Activated naive CD4-positive, alpha-beta T cell treated with Interleukin-2 at 50 U/mL for 16 hours (primary cell): ENCODE results near the gene C1QTNF8.

Experiments used
- DNase-seq: peaks from one replicate; pipeline ENCODE4 v3.0.0-alpha.2; 2020

Gene C1QTNF8

DNA sequence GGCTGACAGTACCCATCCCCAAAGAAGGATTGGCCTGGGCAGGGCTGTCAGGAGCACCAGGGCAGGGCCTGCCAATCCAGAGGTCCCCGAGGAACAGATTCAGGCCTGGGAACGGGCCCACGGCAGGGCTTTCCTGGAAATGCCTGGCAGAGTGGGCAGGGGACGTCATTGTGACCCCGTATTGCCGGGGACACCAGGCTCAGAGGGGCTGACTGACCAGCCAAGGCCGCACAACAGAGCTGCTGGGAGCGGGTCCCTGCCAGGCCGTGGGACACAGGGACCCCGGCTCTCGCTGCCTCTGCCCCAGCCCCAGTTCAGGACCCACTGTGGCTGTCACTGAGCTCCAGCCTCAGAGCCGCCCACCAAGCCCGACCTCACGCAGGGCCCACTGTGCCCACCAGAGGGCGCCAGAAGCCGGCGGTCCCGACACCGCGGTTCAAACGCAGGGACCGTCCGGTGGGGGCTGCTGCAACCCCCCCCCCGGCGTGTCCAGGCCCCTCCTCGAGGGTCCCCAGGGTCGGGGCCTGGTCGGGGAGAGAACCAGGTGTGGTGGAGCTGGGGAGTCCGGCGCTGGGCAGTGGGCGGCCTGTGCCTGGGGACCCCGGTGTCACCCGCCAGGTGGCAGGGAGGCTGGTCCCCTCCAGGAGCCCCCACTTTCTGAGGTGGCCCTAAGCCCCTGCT is 38.7 kb downstream of the C1QTNF8 start:
- peak; percentile 72 for DNase-seq

DNA sequence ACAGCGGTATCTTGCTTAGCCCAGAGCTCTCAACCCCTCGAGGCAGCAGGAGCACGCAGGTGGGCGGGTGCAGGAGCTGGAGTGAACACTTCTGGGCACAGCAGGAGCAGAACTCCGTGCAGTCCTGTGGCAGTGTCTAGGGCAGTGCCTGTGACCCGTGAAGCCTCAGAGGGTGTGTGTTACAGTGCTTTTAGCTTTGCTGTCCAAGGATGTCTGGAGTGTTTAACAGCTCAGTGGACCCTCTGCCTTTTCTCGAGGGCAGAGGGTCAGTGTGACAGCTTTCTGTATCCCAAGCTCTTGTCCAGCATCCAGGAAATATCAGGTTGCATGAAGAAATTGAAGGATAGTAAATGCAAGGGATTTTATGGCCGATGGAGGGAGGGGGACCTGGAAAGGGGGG is 39.8 kb downstream of the C1QTNF8 start:
- DNase-seq: no peak

DNA sequence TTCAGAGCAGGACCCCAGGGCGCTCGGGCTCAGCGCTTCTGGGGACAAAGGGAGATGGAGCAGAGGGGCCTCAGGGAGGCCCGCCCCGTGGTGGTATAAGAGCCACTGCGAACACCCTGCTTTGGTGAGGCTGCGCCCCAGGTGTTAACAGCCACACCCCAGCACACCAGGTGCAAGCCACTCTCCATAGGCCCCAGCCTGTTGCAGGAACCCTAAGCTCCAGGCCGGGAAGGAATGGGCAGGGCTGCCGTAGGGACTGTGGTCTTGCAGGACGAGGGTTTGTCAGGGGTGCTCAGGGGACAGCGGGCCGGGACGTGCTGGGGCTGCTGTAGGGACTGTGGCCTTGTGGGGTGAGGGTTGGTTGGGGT is 40.5 kb downstream of the C1QTNF8 start:
- no peak for DNase-seq

- peak; percentile 35 for DNase-seq
Observed at GRCh38 chr16:1054660-1055556, 41.1 kb downstream of the C1QTNF8 start.

DNA sequence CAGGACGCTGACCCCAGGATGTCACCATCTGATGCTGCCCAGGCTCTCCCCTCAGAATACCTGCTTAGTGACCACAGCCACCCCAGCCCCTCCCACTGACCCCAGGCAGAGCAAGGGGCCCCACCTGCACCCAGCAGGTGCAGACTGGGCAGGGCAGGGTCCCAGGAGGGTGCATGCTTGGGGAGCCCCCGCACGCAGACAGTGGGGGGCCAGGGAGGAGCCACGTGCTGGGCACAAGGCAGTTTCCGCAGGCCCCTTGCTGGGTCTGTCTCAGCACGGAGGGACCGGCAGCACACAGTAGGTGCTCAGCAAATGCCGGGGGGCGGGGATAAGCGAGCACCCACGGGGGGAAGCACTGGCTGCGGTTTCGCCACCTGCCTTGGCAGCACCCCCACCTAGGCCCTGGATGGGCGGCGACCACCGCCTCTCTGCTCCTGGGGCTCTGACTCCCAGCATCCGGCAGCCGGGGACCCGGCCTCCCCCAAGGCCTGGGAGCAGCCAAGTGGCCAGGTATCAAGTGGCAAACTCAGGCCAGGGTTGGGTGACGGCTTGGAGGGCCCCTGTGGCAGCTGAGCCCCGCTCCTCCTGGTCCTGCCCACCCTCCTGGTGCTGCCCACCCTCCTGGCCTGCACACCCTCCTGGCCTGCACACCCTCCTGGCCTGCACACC is 42.2 kb downstream of the C1QTNF8 start:
- no peak for DNase-seq

GRCh38 chr16:1053121-1053521 is 42.9 kb downstream of the C1QTNF8 start:
- DNase-seq: no peak

- no peak for DNase-seq
Observed at GRCh38 chr16:1052721-1053120, 43.3 kb downstream of the C1QTNF8 start.

DNA sequence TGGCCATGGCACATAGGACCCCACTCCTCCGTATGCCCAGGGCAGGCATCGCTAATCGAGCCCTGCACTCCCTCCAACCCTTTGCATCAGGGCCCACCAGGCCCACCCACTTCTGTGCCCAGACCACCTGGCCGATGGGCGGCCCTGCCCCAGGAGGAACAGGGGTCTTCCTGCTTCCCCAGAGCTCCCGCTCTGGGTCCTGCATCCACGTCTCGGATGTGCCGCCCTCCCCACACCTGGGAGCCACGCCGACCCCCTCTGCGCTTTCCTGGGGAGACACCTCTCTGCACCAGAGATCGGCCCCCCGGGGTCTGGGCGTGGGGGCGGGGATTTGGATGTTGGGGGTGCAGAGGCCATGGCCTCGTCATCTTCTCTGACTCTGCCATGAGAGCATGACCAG is 44.6 kb downstream of the C1QTNF8 start:
- no peak for DNase-seq

DNA sequence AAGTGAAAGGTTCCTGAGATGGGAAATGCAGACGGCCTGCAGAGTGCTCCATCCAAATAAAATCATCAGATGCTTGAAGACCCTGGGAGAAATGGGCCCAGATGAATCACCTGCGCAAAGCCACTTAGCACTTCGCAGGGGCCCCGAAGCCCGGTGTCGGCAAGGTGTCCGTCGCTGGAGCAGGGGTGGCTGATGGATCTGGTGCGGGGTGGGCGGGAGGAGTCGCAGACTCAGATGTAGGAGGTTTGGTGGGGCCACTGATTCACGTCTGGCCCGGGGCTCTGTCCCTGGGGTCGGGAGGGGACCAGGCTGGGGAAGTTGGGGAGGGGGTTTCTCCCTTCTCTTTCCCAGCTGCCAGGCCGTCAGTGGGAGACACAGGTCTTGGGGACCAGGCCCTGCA is 45.1 kb downstream of the C1QTNF8 start:
- no peak for DNase-seq

DNA sequence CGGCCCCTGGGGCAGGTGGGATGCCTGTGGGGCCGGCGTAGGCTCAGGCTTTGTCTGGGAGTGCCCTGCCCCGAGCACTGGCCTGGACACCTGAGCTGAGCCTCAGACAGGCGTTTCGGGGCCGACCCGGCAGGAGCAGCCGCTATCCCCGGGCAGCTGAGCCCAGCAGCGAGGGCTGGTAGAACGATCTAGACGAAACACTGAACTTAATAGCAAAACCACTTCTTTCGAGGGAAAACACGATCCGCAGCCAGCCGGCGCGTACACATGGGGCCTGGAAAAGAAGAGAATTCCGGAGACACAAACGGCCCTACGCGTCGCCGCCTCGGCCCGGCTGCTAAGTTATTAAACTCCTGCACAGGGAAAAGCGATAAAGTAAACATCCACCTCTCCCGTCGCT is 45.5 kb downstream of the C1QTNF8 start:
- DNase-seq: no peak

DNA sequence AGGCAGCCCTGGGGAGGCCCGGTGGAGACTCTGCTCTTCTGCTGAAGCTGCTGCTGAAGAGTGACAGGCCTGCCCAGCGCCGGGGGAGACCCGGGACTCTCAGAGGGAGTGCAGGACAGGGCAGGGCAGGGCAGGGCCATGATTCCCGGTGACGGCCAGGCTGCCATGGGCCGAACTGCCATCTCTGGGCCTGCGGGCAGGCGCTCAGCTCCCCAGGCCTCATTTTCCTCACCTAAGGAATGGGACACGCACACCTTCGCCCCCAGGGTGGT is 46.1 kb downstream of the C1QTNF8 start:
- no peak for DNase-seq

- no peak for DNase-seq
Observed at GRCh38 chr16:1049113-1049975, 46.7 kb downstream of the C1QTNF8 start.

DNA sequence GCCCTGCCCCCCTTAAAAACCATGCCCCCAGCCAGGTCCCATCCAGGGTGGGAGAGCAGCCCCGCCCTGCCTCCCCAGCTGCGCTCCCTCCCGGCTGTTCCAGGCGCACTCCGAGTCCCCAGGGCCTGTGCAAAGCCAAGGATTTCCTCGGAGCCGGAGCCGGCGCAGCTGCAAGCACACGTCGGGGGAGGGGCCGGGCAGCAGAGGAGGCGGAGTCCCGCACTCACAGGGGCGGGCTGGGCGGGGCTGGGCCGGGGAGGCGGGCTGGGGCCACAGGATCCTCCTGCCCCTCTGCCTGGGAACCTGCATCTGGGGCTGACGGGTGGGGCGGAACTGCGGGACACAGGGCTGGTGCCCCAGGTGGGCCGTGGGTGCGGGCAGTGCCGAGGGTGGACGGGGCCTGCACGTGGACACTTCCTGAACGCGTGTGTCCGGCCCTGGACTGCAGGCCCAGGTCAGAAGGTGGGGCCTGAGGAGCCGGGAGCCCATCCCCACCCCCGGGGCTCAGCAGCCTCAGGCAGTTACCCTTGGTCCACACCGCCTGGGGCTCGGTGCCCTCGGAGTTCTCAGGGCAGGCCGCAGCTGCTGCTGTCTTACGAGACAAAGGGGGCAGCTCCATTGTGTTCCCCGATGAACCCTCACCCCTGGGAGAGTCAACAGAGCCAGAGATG is 47.5 kb downstream of the C1QTNF8 start:
- no peak for DNase-seq

GRCh38 chr16:1047801-1048200 is 48.2 kb downstream of the C1QTNF8 start:
- DNase-seq: no peak

DNA sequence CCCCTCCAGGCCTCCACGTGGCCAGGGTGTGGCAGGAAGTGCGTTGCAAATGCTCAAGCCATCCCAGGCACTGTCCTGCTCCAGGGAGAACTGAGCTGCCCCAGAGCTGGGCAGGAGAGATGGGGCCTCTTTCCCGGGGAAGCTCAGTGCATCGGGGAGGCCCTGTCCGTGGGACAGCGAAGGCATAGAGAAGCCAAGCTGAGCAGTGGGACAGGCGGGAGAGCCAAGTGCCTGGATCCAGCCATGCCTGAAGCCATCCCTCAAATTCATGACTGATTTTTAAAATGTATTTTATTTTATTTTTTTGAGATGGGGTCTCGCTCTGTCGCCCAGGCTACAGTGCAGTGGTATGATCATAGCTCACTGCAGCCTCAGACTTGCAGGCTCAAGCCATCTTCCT is 48.9 kb downstream of the C1QTNF8 start:
- no peak for DNase-seq

GRCh38 chr16:1045993-1046911 is 49.8 kb downstream of the C1QTNF8 start:
- DNase-seq: no peak

DNA sequence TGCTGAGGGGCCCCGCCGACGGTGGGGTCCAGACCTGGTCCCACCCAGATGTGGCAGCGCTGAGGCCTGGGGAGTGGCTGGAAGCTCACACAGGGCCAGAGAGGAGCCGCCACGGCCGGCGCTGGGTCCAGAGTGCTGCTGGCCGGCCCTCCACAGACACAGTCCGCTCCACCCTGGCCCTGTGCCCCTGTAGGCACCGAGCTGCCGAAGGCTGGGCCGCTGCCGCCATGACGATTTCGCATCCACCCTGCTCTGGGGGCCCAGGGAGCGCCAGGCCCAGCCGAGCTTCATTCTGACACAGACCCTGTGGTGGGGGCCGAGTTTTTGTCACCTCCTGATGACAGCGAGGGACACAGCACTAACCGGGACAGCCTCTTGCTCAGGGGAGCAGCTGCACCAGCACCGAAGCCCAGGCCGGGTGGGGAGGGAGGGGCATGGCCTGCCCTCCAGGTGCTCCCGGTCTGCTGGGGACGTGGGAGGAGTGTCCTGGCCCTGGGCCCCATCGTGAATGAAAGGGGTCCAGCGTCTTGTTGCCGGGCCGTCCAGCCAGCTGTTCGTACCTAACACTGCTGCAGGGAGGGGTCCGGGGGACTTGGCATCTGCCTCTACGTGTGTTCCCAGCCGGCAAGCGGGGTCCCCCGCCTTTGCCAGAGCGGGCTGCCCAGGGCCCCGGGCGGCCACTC is 50.6 kb downstream of the C1QTNF8 start:
- no peak for DNase-seq

- no peak for DNase-seq
Observed at GRCh38 chr16:1044460-1045309, 51.4 kb downstream of the C1QTNF8 start.

GRCh38 chr16:1043881-1044451 is 52.1 kb downstream of the C1QTNF8 start:
- no peak for DNase-seq
